ES-I3 (cell line): ENCODE data around the gene PHPT1.
A peak's percentile ranks its signal among the peaks of the same experiment; 100 is the strongest.

ENCODE experiments used
- H3K36me3 ChIP-seq: 2 replicates; pipeline ENCODE4 v1.6.1; 2013; ENCODE audit warnings: mild to moderate bottlenecking, low read length, control low read depth, moderate library complexity; ENCODE audit not compliant: insufficient read depth
- H3K4me1 ChIP-seq: 2 replicates; pipeline ENCODE4 v1.6.1; 2013; ENCODE audit warnings: mild to moderate bottlenecking, control low read depth, low read length; ENCODE audit not compliant: insufficient read depth
- H3K9ac ChIP-seq: 2 replicates; pipeline ENCODE4 v1.6.1; 2013; ENCODE audit warnings: low read depth, mild to moderate bottlenecking, low read length, moderate library complexity
- H3K9me3 ChIP-seq: 2 replicates; pipeline ENCODE4 v1.6.1; 2013; ENCODE audit warnings: mild to moderate bottlenecking, low read length, moderate library complexity; ENCODE audit not compliant: control insufficient read depth, insufficient read depth

The PHPT1 gene

DNA sequence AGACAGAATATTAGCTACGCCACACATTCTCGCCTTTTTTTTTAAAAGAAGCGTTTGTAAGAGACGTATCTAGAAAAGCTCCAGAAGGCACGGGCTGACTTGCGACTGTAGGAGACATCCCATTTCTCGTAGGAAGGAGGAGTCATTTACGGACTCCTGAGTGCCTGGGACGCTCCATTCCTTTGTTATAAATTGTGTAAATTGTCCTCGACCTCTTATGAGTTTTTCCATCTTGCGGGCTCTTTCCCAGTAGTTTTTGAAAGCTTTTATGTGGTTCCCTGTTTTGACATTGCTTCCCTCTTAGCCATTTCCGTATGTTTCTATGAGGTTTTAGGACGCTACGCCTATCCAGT lies 40.4 kb upstream of the PHPT1 start:
- Histone ChIP-seq H3K9me3 (no peaks in the 10 kb centered on the region), H3K36me3 (peaks cover 15% of the 10 kb centered on the region; the same call in 1 of the 2 replicates), H3K4me1 (0 out of 2 replicates have a peak, but pooled peaks cover 8% of the 10 kb centered on the region), H3K9ac (peak overlapping the region; percentile 97)

GRCh38 chr9:136814725-136815421 lies 34.3 kb upstream of the PHPT1 start:
- no peak overlapping the region for H3K9ac ChIP-seq
- H3K9me3 ChIP-seq = no peaks in the 10 kb centered on the region
- 0 out of 2 replicates have a peak, but pooled peaks cover 4% of the 10 kb centered on the region for H3K4me1 ChIP-seq
- H3K36me3 ChIP-seq = peaks cover 11% of the 10 kb centered on the region; the same call in 1 of the 2 replicates

GRCh38 chr9:136815422-136815782 lies 33.8 kb upstream of the PHPT1 start:
- Histone ChIP-seq H3K9me3 (no peaks in the 10 kb centered on the region), H3K9ac (no peak overlapping the region), H3K4me1 (no peaks in the 10 kb centered on the region), H3K36me3 (peaks cover 6% of the 10 kb centered on the region; the same call in 1 of the 2 replicates)

- Histone ChIP-seq H3K4me1 (no peaks in the 10 kb centered on the region; the same call in 1 of the 2 replicates), H3K9me3 (no peaks in the 10 kb centered on the region), H3K36me3 (no peaks in the 10 kb centered on the region), H3K9ac (peak overlapping the region; percentile 62)
Measured at GRCh38 chr9:136820971-136821825, 28.0 kb upstream of the PHPT1 start.

GRCh38 chr9:136821826-136822544 lies 27.2 kb upstream of the PHPT1 start:
- no peaks in the 10 kb centered on the region; the same call in 1 of the 2 replicates for H3K4me1 ChIP-seq
- no peaks in the 10 kb centered on the region for H3K36me3 ChIP-seq
- no peaks in the 10 kb centered on the region for H3K9me3 ChIP-seq
- peak overlapping the region; percentile 62 for H3K9ac ChIP-seq

DNA sequence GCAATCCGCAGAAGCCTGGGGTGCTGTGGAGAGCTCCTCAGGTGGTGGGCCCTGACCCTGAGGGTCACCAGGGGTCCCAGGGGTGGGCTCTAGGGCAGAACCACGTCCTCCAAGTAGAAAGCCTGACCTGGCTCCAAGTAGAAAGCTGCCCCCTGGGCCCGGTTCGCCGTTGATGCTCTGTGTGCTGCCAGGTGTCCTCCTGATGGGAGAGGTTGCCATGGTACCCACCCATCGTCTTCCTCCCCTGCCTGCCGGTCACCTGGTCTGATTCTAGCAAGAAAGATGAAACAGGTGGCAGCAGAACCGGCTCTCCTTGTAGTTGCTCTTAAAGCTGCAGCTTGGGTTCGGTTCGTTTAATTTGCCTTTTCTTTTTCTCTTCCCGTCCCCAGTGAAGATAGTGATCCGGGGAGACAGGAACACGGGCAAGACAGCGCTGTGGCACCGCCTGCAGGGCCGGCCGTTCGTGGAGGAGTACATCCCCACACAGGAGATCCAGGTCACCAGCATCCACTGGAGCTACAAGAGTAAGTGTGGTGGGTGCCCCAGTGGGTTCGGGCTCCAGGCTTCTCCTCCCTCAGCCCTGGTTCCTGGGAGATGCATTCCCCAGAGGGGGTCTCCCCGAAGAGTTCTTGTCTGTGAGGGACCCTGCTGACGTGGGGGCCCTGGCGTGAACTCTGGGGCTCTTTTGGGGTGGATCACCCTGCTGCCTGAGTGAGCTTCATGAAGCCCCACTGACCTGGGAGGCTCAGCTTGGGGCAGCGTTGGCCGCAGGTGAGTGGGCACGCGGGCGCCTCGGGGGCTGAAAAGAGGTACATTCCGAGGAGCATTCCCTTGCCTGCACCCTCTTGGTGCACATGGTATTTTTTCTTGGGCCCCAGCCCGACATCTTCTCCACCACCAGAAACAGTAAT lies 25.8 kb upstream of the PHPT1 start:
- Histone ChIP-seq H3K36me3 (no peaks in the 10 kb centered on the region), H3K4me1 (no peaks in the 10 kb centered on the region; the same call in 1 of the 2 replicates), H3K9me3 (no peaks in the 10 kb centered on the region), H3K9ac (no peak overlapping the region)

GRCh38 chr9:136824496-136825225 lies 24.5 kb upstream of the PHPT1 start:
- H3K36me3 ChIP-seq = no peaks in the 10 kb centered on the region
- H3K9me3 ChIP-seq = no peaks in the 10 kb centered on the region

DNA sequence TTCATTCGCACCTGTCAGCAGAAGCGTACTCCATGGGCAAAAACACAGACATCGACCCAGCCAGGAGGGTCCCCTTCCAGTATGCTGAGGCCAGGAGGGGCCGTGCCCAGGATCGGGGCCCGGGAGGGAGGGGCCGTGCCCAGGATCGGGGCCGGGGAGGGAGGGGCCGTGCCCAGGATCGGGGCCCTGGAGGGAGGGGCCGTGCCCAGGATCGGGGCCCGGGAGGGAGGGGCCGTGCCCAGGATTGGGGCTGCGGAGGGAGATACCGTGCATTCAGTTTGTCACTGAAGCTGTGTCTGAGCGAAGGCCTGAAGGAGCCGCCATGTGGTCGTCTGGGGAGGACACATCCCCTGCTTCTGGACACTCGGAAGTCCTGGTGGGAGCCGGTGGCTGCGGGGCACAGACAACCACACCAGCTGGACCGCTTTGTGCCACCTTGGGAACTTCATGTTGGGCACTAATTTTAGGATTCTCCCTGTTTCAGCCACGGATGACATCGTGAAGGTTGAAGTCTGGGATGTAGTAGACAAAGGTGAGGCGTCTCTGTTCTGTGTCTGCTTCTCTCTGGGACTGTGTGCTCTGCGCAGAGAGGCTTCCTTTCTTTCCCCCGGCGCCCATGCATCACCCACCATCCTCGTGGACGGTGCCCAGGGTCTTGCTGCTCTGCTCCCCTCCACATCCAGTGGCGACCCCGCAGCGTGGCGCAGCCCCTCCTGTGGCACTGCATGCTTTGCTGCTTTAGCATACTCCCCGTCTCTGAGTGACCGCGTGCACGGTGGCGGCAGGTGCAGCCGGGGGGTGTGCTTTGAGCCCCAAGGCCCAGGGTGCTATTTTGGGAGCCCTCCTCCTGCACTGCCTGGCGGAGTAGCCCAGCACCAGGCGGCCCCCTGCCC lies 23.7 kb upstream of the PHPT1 start:
- Histone ChIP-seq H3K4me1 (no peaks in the 10 kb centered on the region; the same call in 1 of the 2 replicates), H3K36me3 (no peaks in the 10 kb centered on the region; the same call in 1 of the 2 replicates), H3K9me3 (no peaks in the 10 kb centered on the region)

More at GRCh38 chr9:136824496-136825225, 24.5 kb upstream of the PHPT1 start:
- Histone ChIP-seq H3K9ac (no peak overlapping the region), H3K4me1 (no peaks in the 10 kb centered on the region; the same call in 1 of the 2 replicates)

GRCh38 chr9:136826188-136826541 lies 23.0 kb upstream of the PHPT1 start:
- H3K9ac ChIP-seq = no peak overlapping the region
- H3K36me3 ChIP-seq = no peaks in the 10 kb centered on the region; the same call in none of the 2 replicates
- H3K4me1 ChIP-seq = no peaks in the 10 kb centered on the region; the same call in 1 of the 2 replicates
- no peaks in the 10 kb centered on the region for H3K9me3 ChIP-seq

More for the DNA sequence above, 23.7 kb upstream of the PHPT1 start:
- H3K9ac ChIP-seq = no peak overlapping the region

GRCh38 chr9:136826703-136827582 lies 22.3 kb upstream of the PHPT1 start:
- H3K9me3 ChIP-seq = no peaks in the 10 kb centered on the region
- no peaks in the 10 kb centered on the region; the same call in none of the 2 replicates for H3K36me3 ChIP-seq
- H3K4me1 ChIP-seq = no peaks in the 10 kb centered on the region; the same call in 1 of the 2 replicates
- no peak overlapping the region for H3K9ac ChIP-seq

DNA sequence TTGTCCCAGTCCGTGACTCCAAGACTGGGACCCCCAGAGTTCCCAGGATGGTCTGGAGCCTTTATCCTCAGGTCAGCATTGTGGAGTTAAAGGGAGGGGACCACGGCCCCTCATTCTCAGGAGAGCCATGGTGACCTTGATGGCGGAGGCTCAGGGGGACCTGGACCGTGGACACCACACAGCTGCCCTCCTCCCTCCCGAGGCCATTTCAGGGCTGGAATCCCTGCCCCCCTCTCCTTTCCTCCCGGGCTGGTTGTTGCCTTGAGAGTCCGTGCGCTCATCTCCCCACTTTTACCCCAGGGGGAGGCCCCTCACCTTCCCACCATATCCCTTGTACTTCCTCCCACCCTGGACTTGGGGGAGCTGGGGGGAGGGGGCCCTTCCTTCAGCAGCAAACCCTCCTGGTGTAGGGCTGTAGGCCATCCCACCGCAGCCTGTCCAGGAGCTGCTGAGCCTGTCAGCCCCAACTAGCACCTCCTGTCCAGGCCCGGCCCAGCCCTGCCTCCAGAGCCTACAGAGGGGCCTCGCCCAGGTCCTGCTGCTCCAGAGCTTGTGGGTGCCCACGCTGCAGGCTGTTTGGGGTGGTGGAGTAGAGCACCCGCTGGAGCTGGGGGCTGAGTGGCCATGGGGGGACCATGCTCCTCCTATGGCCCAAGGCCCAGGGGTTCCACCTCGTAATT lies 21.3 kb upstream of the PHPT1 start:
- no peak overlapping the region for H3K9ac ChIP-seq
- H3K9me3 ChIP-seq = no peaks in the 10 kb centered on the region
- H3K36me3 ChIP-seq = no peaks in the 10 kb centered on the region; the same call in none of the 2 replicates

More for the DNA sequence above, 21.3 kb upstream of the PHPT1 start:
- no peaks in the 10 kb centered on the region for H3K4me1 ChIP-seq
